Measurements from ENCODE around the gene KIF9.

KIF9 gene

DNA sequence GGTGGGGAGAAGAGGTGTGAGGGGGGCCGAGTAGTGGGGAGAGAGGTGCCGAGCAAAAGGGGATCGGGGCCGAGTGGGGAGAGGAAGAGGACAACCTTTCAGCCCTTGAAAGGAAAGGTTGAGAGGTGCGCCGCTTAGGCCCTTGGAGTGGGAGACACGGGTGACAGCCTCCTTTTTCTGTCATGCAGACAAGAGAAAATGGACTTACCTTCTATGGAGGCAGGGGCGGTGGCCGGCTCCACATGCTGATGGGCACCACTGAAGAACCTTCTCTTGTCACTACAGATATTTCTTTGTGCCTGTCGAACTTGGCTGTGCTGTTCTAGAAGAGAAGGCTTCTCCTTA is 566 bp upstream of the KIF9 start:
- DNase-seq (ENCODE audit: low spot score), result no peak
- TF ChIP-seq, protein P1, sequence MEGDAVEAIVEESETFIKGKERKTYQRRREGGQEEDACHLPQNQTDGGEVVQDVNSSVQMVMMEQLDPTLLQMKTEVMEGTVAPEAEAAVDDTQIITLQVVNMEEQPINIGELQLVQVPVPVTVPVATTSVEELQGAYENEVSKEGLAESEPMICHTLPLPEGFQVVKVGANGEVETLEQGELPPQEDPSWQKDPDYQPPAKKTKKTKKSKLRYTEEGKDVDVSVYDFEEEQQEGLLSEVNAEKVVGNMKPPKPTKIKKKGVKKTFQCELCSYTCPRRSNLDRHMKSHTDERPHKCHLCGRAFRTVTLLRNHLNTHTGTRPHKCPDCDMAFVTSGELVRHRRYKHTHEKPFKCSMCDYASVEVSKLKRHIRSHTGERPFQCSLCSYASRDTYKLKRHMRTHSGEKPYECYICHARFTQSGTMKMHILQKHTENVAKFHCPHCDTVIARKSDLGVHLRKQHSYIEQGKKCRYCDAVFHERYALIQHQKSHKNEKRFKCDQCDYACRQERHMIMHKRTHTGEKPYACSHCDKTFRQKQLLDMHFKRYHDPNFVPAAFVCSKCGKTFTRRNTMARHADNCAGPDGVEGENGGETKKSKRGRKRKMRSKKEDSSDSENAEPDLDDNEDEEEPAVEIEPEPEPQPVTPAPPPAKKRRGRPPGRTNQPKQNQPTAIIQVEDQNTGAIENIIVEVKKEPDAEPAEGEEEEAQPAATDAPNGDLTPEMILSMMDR (IDR thresholded peaks at IDR 0.05; ENCODE audit: extremely low read depth, insufficient read depth, missing control alignments), result no peak
- in situ Hi-C loops (cut with MboI; ENCODE audit: low pct_unique_long_range_greater_than_20kb, low sequenced_read_pairs, unreplicated experiment), result no loop called here

GRCh38 chr3:47280519-47280918 is 2.1 kb downstream of the KIF9 start:
- TF ChIP-seq, protein P1 (IDR thresholded peaks at IDR 0.05; ENCODE audit: extremely low read depth, insufficient read depth, missing control alignments), result no peak
- in situ Hi-C loops (cut with MboI; ENCODE audit: low pct_unique_long_range_greater_than_20kb, low sequenced_read_pairs, unreplicated experiment), result no loop called here
- no peak for DNase-seq (ENCODE audit: low spot score)

GRCh38 chr3:47276558-47276957 is 6.0 kb downstream of the KIF9 start:
- no peak for DNase-seq (ENCODE audit: low spot score)
- in situ Hi-C loops (cut with MboI; ENCODE audit: low pct_unique_long_range_greater_than_20kb, low sequenced_read_pairs, unreplicated experiment), result no loop called here
- TF ChIP-seq, protein P1 (IDR thresholded peaks at IDR 0.05; ENCODE audit: extremely low read depth, insufficient read depth, missing control alignments), result no peak

DNA sequence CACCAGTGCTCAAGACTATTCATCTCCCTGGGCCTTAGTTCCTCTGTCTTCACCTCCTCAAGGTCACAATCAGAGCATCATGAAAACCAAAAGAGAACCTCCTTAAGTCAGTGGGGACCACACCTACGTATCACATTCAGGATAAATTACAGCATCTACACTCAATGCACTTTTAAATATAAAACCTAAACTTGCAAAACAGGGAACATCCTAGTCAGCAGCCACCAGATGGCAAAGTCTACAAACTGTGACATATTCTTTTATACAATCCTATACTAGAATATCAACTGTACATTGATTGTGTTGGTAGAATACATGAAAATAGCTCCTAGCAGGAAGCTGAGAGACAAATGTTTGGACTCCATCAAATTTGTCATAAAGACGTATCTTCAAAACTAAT is 7.9 kb downstream of the KIF9 start:
- in situ Hi-C loops (cut with MboI; ENCODE audit: low pct_unique_long_range_greater_than_20kb, low sequenced_read_pairs, unreplicated experiment), result no loop called here
- no peak for DNase-seq (ENCODE audit: low spot score)
- TF ChIP-seq, protein P1 (IDR thresholded peaks at IDR 0.05; ENCODE audit: extremely low read depth, insufficient read depth, missing control alignments), result no peak

DNA sequence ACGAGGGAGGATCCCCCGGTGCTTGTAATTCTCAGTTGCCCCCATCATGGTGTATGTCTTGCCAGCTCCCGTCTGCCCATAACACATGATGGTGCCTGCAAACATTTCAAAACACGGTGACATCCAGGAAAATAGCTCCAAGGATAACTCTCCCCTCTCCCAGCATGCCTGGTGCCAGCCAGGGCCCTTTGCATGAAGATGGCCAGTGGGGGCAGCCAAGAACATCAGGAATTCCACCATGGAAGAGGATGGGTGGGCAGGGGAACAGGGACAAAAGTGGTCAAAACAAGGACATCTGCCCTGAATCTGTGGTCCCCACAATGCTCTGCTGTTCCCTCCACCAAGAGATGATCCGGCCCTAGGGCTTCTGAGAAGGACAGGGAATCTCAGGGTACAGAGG is 9.0 kb downstream of the KIF9 start:
- in situ Hi-C loops (cut with MboI; ENCODE audit: low pct_unique_long_range_greater_than_20kb, low sequenced_read_pairs, unreplicated experiment), result no loop called here
- TF ChIP-seq, protein P1 (IDR thresholded peaks at IDR 0.05; ENCODE audit: extremely low read depth, insufficient read depth, missing control alignments), result no peak
- DNase-seq (ENCODE audit: low spot score), result no peak

DNA sequence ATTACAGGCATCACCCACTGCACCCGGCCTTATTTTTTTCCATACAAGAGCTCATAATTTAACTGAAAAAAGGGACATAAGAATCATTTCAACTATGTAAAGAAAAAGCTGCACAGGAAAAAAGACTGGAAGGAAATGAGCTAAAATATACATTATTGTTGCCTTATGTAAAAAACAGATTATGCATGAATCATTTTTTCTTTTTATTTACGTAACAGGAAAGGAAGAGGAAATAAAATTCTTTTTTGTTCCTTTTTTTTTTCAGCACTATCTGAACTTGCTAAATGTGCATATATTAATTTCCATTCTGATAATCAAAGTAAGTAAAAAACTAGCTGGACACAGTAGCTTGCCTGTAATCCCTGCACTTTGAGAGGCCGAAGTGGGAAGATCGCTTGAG is 12.1 kb downstream of the KIF9 start:
- in situ Hi-C loops (cut with MboI; ENCODE audit: low pct_unique_long_range_greater_than_20kb, low sequenced_read_pairs, unreplicated experiment), result no loop called here
- DNase-seq (ENCODE audit: low spot score), result no peak
- TF ChIP-seq, protein P1 (IDR thresholded peaks at IDR 0.05; ENCODE audit: extremely low read depth, insufficient read depth, missing control alignments), result no peak

- TF ChIP-seq, protein P1 (IDR thresholded peaks at IDR 0.05; ENCODE audit: extremely low read depth, insufficient read depth, missing control alignments), result no peak
- in situ Hi-C loops (cut with MboI; ENCODE audit: low pct_unique_long_range_greater_than_20kb, low sequenced_read_pairs, unreplicated experiment), result no loop called here
These were observed 15.1 kb downstream of the KIF9 start for GRCh38 chr3:47267490-47267824.

More at GRCh38 chr3:47267490-47267824, 15.1 kb downstream of the KIF9 start:
- no peak for DNase-seq (ENCODE audit: low spot score)

Data from GM13977 (cell line).